T-cell (primary cell): ENCODE measurements around the gene HNF1B. TPM values are rescaled to one million over a fixed set of nuclear protein-coding genes. Genes with fewer than 3 reads are reported as not detected.

Experiments used
- ATAC-seq, 4 experiments: fragments of 200-7000 bp in 3 of 4; fragments of 150-1000 bp in 1 of 4; cut with Tn5 transposase; replicated peaks in 1 of 4; 1 replicate in 3 of 4; 2 replicates in 1 of 4; pipeline ENCODE4 v1.10.0; 2021; ENCODE audit warnings: moderate library complexity in 3 of 4, mild to moderate bottlenecking in 2 of 4, moderate number of reproducible peaks in 1 of 4
- CTCF ChIA-PET, 2 donors: fragments of 300-600 bp; sonication (Branson Sonifier 250); formaldehyde crosslinking; loops; one replicate each; lab custom pipeline; 2022; ENCODE audit warnings: antibody characterized with exemption in 2 of 2; lab: Charles Lee
- POLR2A ChIA-PET, 2 donors: fragments of 300-600 bp; sonication (Branson Sonifier 250); formaldehyde crosslinking; loops; one replicate each; lab custom pipeline; 2022; ENCODE audit warnings: antibody characterized with exemption in 2 of 2; lab: Charles Lee
- DNase-seq, 35 experiments: peaks; one replicate each; pipeline versions ENCODE4 v3.0.0 to v3.0.0-alpha.2; 2013 to 2023
- H3K27ac ChIP-seq: one replicate; pipeline ENCODE4 v1.5.1; 2013; ENCODE audit warnings: low read length
- H3K27me3 ChIP-seq, 2 experiments: replicated peaks in 1 of 2; 1 replicate in 1 of 2; 2 replicates in 1 of 2; pipeline versions ENCODE4 v1.6.1 to v1.7.0; 2013; ENCODE audit warnings: low read length in 1 of 2, mixed read lengths in 1 of 2; ENCODE audit not compliant: control insufficient read depth in 2 of 2, insufficient read depth in 2 of 2; ENCODE audit errors: extremely low read depth in 1 of 2
- H3K36me3 ChIP-seq, 2 donors: 1 replicate in 1 of 2; 2 replicates in 1 of 2; pipeline versions ENCODE4 v1.6.1 to v1.7.0; 2013; ENCODE audit warnings: low read length in 1 of 2; ENCODE audit not compliant: control insufficient read depth in 2 of 2, insufficient read depth in 1 of 2; ENCODE audit errors: extremely low read depth in 1 of 2
- H3K4me1 ChIP-seq, 2 experiments: 1 replicate in 1 of 2; 2 replicates in 1 of 2; pipeline versions ENCODE4 v1.6.1 to v1.7.0; 2013; ENCODE audit warnings: low read length in 2 of 2, mixed read lengths in 1 of 2; ENCODE audit not compliant: insufficient read depth in 2 of 2, control insufficient read depth in 1 of 2; ENCODE audit errors: extremely low read depth in 1 of 2
- H3K4me3 ChIP-seq, 2 donors: 1 replicate in 1 of 2; 2 replicates in 1 of 2; pipeline versions ENCODE4 v1.5.1 to v1.7.0; 2013; ENCODE audit warnings: mild to moderate bottlenecking in 2 of 2, low read length in 1 of 2, moderate library complexity in 1 of 2; ENCODE audit not compliant: control insufficient read depth in 1 of 2; ENCODE audit errors: extremely low read depth in 1 of 2
- H3K9me3 ChIP-seq: 2 replicates; pipeline ENCODE4 v1.7.0; 2013
- H3K27ac Mint-ChIP-seq, 2 donors: one replicate each; pipeline ENCODE4 v1.8.0; 2020 to 2021; ENCODE audit warnings: mild to moderate bottlenecking in 2 of 2, mixed read lengths in 2 of 2
- H3K27me3 Mint-ChIP-seq, 2 donors: one replicate each; pipeline ENCODE4 v1.8.0; 2021 to 2022; ENCODE audit warnings: mixed read lengths in 2 of 2
- H3K36me3 Mint-ChIP-seq: one replicate; pipeline ENCODE4 v1.8.0; 2021; ENCODE audit warnings: mixed read lengths
- H3K4me1 Mint-ChIP-seq, 3 donors: one replicate each; pipeline ENCODE4 v1.8.0; 2020 to 2022; ENCODE audit warnings: mixed read lengths in 3 of 3, mild to moderate bottlenecking in 1 of 3
- H3K4me3 Mint-ChIP-seq, 3 donors: one replicate each; pipeline ENCODE4 v1.8.0; 2020 to 2022; ENCODE audit warnings: mild to moderate bottlenecking in 3 of 3, mixed read lengths in 3 of 3, moderate library complexity in 3 of 3
- H3K9me3 Mint-ChIP-seq, 3 donors: one replicate each; pipeline ENCODE4 v1.8.0; 2020 to 2022; ENCODE audit warnings: mixed read lengths in 3 of 3
- WGBS: methylation state at CpG from one replicate; pipeline ENCODE4 v1.1.5; 2013; ENCODE audit warnings: missing lambda C conversion rate; ENCODE audit not compliant: insufficient coverage; 5-methylcytosine and 5-hydroxymethylcytosine counted together
- total RNA-seq, 35 experiments: library from RNA in 6 of 35; stranded (reverse) in 6 of 35; fragments of 120-200 nt in 1 of 35; gene quantifications; one replicate each; pipeline versions ENCODE4 v1.2.1 to v1.2.4 and lab custom pipeline; 2013 to 2026

The HNF1B gene
- total RNA-seq, 5 donors from 2014 or later (not counting 1 experiment from before 2014, with no cell fraction given), result 0.10 to 0.19 (median 0.15) TPM; not detected in 2

DNA sequence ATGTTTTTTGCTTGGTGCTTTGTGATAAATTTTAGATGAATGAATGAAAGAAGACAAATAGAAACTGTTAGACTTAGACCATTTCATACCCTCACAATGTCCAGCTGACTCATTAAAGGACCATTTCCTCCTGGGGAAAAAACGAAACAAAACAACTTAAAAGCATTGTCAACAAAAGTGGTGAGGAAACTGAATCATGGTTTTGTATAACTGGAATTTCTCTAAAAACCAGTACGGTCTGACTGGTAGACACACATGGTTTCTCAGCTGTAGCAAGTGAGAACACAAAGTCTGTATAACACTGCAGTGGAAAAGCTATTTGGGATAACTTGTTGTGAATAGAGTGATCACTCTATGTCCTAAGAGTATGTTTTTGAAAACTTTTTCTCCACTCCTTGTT lies 96.3 kb downstream of the HNF1B start:
- ChIA-PET CTCF (no interaction called here), POLR2A (interaction anchor here in 1 of 2 donors (0.5 to 0.6 kb wide), 2 partner anchors 18 to 29 kb away, joined by 3 to 4 read pairs; no protein-coding TSS in a partner anchor)
- peaks cover 4 to 11% (median 8%) of the 10 kb centered on the region in 3 donors for H3K4me1 Mint-ChIP-seq

DNA sequence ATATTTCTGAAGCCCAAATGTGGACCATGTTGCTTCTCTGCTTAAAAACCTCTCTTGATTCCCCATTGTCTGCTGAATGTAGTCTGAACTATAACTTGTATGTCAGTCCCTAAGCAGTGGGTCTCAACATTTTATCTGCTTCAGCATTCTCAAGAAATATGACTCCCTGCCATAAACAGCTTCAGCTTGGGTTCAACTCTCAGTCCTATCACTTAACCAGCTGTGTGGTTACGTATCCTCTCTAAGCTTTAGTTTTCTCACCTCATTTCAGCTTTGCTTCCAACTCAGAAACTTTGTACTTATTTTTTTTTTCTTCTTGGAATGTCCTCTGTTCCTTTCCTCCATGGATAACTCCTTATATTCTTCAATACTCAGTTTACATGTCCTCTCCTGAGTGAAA lies 97.0 kb downstream of the HNF1B start:
- Mint-ChIP-seq H3K4me3 (no peak overlapping the region), H3K27ac (no peak overlapping the region), H3K4me1 (peaks cover 8 to 18% (median 12%) of the 10 kb centered on the region in 3 donors), H3K9me3 (no peaks in the 10 kb centered on the region), H3K27me3 (peaks cover 52 to 55% of the 10 kb centered on the region in 2 donors), H3K36me3 (no peaks in the 10 kb centered on the region)
- Histone ChIP-seq H3K27me3 (peaks cover 17 to 20% of the 10 kb centered on the region in 2 experiments), H3K4me3 (no peak overlapping the region), H3K27ac (no peak overlapping the region), H3K4me1 (peaks cover 3 to 4% of the 10 kb centered on the region in 2 experiments), H3K36me3 (no peaks in the 10 kb centered on the region), H3K9me3 (no peaks in the 10 kb centered on the region)
- no peak for ATAC-seq
- 80% methylated on average over 1 of the region's 1 CpG for WGBS
- DNase-seq, result no peak
- ChIA-PET POLR2A (no interaction called here), CTCF (no interaction called here)

More for the DNA sequence above, 96.3 kb downstream of the HNF1B start:
- Histone ChIP-seq H3K4me1 (peaks cover under 1 to 3% of the 10 kb centered on the region in 2 experiments), H3K4me3 (no peak overlapping the region), H3K27me3 (peaks cover 17 to 20% of the 10 kb centered on the region in 2 experiments), H3K9me3 (no peaks in the 10 kb centered on the region), H3K36me3 (no peaks in the 10 kb centered on the region), H3K27ac (no peak overlapping the region)
- Mint-ChIP-seq H3K27me3 (peaks cover 52 to 57% of the 10 kb centered on the region in 2 donors), H3K36me3 (no peaks in the 10 kb centered on the region), H3K4me3 (no peak overlapping the region), H3K9me3 (no peaks in the 10 kb centered on the region), H3K27ac (no peak overlapping the region)
- no peak for ATAC-seq
- no CpG with 5 or more reads among the region's 2 CpGs for WGBS
- no peak for DNase-seq

DNA sequence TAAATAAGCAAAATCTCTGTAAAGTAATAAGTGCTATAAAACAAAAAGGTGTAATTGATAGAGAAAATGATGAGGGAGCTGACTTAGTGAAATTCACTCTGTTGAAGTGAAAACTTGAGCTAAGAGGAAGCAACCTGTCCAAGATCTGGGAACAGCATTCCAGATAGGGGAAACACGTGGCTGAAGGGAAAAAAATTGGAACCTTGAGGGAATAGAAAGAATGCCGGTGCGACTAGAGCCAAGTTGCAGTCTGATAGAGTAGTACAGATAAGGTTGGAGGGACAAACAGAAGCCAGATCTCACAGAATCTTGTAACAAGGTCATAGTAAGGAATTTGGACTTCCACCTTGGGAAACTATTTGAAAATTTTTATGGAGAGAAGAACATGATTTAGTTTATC lies 101.0 kb downstream of the HNF1B start:
- H3K9me3 ChIP-seq, result no peaks in the 10 kb centered on the region
- Mint-ChIP-seq H3K4me3 (peak overlapping the region; percentile 95 to 97 (median 96)), H3K27me3 (peaks cover 32 to 36% of the 10 kb centered on the region in 2 donors), H3K27ac (peak overlapping the region; percentile 29 to 35), H3K9me3 (no peaks in the 10 kb centered on the region), H3K4me1 (peaks cover 40 to 43% (median 40%) of the 10 kb centered on the region in 3 donors), H3K36me3 (peaks cover 17% of the 10 kb centered on the region)
- DNase-seq (peak in 1 of 35 experiments; percentile 6), ATAC-seq (no peak)
- peaks cover 0 to 10% of the 10 kb centered on the region in 2 donors for H3K36me3 ChIP-seq
- ChIA-PET CTCF (interaction anchor here in 1 of 2 donors (0.6 to 1.1 kb wide), 2 partner anchors 34 to 75 kb away, joined by 3 to 8 read pairs; partner anchors contain the start of gene SYNRG), POLR2A (interaction anchor here in 1 of 2 donors (0.6 kb wide), 1 partner anchor 34 kb away, joined by 3 read pairs; the partner anchor contains the start of gene SYNRG)
- peak overlapping the region in 1 of 2 donors; percentile 90 for H3K4me3 ChIP-seq
- no peak overlapping the region for H3K27ac ChIP-seq
- WGBS, result 82% methylated on average over 2 of the region's 3 CpGs
- peaks cover 6 to 12% of the 10 kb centered on the region in 2 experiments for H3K4me1 ChIP-seq
- peaks cover 9 to 14% of the 10 kb centered on the region in 2 experiments for H3K27me3 ChIP-seq

DNA sequence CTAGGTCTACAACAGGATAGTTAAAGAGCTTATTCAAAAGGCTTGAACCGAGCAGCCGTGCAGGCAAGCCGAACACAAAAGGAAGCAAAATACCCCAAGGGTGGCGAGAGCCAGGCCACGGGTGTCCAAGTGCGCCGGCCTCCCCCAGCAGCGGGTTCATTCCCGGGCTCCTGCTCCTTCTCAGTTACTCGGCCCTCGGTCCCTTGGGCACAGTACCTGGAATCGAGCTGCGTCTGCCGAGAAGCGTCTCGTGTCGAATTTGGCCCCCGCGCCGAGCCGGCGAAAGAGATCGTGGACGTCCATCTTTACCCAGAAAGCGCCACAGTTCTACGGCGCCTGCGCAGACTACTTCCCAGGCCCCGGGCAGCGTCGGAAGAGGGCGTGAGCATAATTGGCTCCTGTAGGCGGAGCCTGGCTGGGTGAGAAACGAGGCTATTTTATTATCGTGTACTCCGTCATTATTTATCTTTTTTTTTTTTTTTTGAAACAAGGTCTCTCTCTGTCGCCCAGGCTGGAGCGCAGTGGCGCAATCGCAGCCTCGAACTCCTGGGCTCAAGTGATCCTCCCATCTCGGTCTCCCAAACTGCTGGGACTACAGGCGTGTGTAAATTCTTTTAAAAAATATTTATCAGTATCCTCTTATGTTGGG lies 101.6 kb downstream of the HNF1B start, which contains the start of gene DDX52:
Gene DDX52, minus strand, starts transcription at position 329 of the 649 bp plus-strand sequence. Its CDS starts 26 bp downstream, at position 303.
- Histone ChIP-seq H3K27me3 (peaks cover 9 to 12% of the 10 kb centered on the region in 2 experiments), H3K4me1 (peaks cover 6 to 12% of the 10 kb centered on the region in 2 experiments), H3K9me3 (no peaks in the 10 kb centered on the region), H3K36me3 (peaks cover 0 to 10% of the 10 kb centered on the region in 2 donors), H3K4me3 (peak within 1 kb of the TSS; percentile 90 to 99), H3K27ac (peak within 1 kb of the TSS; percentile 74)
- Mint-ChIP-seq H3K36me3 (peaks cover 21% of the 10 kb centered on the region), H3K4me3 (peak within 1 kb of the TSS; percentile 95 to 97 (median 96)), H3K9me3 (no peaks in the 10 kb centered on the region), H3K4me1 (peaks cover 43 to 45% (median 43%) of the 10 kb centered on the region in 3 donors), H3K27ac (peak within 1 kb of the TSS; percentile 89 to 90), H3K27me3 (peaks cover 27 to 31% of the 10 kb centered on the region in 2 donors)
- ATAC-seq (peak; percentile 99), DNase-seq (peak; percentile 74 to 94 (median 85))
- ChIA-PET CTCF (no interaction called here), POLR2A (no interaction called here)
- 0% methylated on average over 30 of the region's 43 CpGs for WGBS

DNA sequence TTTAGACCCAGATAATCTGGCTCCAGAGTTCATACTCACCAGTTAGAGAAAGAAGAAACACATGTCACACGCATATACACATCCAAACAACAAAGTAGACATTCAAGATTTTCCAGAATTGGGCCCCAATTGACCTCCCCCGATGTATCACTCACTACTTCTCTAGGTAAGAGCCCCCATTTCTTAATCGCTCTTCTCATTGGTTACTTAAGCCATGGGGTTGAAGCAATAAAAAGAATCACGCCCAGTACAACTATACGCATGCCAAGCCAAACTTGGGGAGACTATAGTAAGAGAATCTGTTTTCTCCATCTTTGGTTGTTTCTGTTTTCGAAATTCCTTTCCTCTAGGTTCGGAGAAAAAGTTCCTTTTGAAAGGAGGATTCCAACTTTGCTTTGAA lies 102.2 kb downstream of the HNF1B start:
- CTCF ChIA-PET, result no interaction called here
- ATAC-seq (peak; percentile 16 to 53 (median 38)), DNase-seq (peak in 1 of 35 experiments; percentile 21)
- peak overlapping the region; percentile 90 to 99 for H3K4me3 ChIP-seq
- H3K4me1 ChIP-seq, result peaks cover 6 to 12% of the 10 kb centered on the region in 2 experiments
- Mint-ChIP-seq H3K27ac (peak overlapping the region; percentile 89 to 90), H3K4me3 (peak overlapping the region; percentile 95 to 97 (median 96)), H3K9me3 (no peaks in the 10 kb centered on the region), H3K36me3 (peaks cover 26% of the 10 kb centered on the region), H3K4me1 (peaks cover 45% of the 10 kb centered on the region in 3 donors), H3K27me3 (peaks cover 23 to 26% of the 10 kb centered on the region in 2 donors)
- POLR2A ChIA-PET, result no interaction called here
- 6% methylated on average over 2 of the region's 7 CpGs for WGBS
- H3K27me3 ChIP-seq, result peaks cover 6 to 9% of the 10 kb centered on the region in 2 experiments
- no peaks in the 10 kb centered on the region for H3K9me3 ChIP-seq
- peak overlapping the region; percentile 74 for H3K27ac ChIP-seq
- H3K36me3 ChIP-seq, result peaks cover 0 to 14% of the 10 kb centered on the region in 2 donors

DNA sequence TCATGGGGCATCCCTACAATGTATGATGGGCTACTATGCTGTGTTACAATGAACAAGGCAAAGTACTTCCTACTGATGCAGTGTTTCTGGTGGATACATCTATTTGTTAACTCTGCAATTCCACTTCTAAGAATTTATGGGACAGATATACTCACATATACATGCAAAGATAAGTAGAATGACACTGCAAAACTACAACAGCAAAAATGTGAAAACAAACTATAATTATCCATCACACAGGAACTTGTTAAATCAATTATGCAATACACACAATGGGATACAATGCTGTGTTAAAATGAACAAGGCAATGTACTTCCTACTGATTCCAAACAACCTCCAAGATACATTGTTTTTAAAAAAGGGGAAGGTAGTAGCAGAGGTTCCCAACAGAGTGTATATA lies 104.8 kb downstream of the HNF1B start:
- H3K36me3 ChIP-seq, result peaks cover 0 to 25% of the 10 kb centered on the region in 2 donors
- no peak overlapping the region for H3K4me3 ChIP-seq
- Mint-ChIP-seq H3K4me3 (peak overlapping the region in 1 of 3 donors; percentile 28), H3K4me1 (peaks cover 45 to 50% (median 47%) of the 10 kb centered on the region in 3 donors), H3K27ac (no peak overlapping the region), H3K27me3 (peaks cover 8 to 11% of the 10 kb centered on the region in 2 donors), H3K9me3 (no peaks in the 10 kb centered on the region), H3K36me3 (peaks cover 37% of the 10 kb centered on the region)
- H3K4me1 ChIP-seq, result peaks cover 6 to 12% of the 10 kb centered on the region in 2 experiments
- DNase-seq (no peak), ATAC-seq (no peak)
- ChIA-PET CTCF (no interaction called here), POLR2A (no interaction called here)
- H3K27ac ChIP-seq, result no peak overlapping the region
- H3K27me3 ChIP-seq, result peaks cover 0 to 2% of the 10 kb centered on the region in 2 experiments
- H3K9me3 ChIP-seq, result no peaks in the 10 kb centered on the region
